GM06990 (cell line): ENCODE measurements around the gene ATXN7L1.

ENCODE experiments used
- DNase-seq: peaks from one replicate; pipeline ENCODE4 v3.0.0-alpha.2; 2011; ENCODE audit not compliant: insufficient read length; ENCODE audit errors: extremely low read depth
- H3K27me3 ChIP-seq: replicated peaks from 2 replicates; pipeline ENCODE4 v1.6.0; 2011; ENCODE audit warnings: low read length; ENCODE audit not compliant: control insufficient read depth, insufficient read depth
- H3K36me3 ChIP-seq: 2 replicates; pipeline ENCODE4 v1.5.1; 2011; ENCODE audit warnings: low read length; ENCODE audit not compliant: control insufficient read depth, insufficient read depth
- H3K4me3 ChIP-seq: replicated peaks from 2 replicates; pipeline ENCODE4 v1.5.1; 2011; ENCODE audit warnings: low read depth, mild to moderate bottlenecking, control low read depth, low read length
- CTCF ChIP-seq: IDR thresholded peaks from 2 replicates; pipeline ENCODE4 v1.5.1; 2011; ENCODE audit warnings: low read length, control low read depth, mild to moderate bottlenecking, inconsistent platforms; ENCODE audit not compliant: insufficient read depth, poor library complexity, severe bottlenecking

ATXN7L1 gene

GRCh38 chr7:105916603-105917002 lies 40.2 kb upstream of the ATXN7L1 start:
- TF ChIP-seq CTCF = no peak
- H3K27me3 ChIP-seq = no peaks in the 10 kb centered on the region; the same call in none of the 2 replicates
- DNase-seq = no peak
- H3K36me3 ChIP-seq = no peaks in the 10 kb centered on the region
- no peak overlapping the region for H3K4me3 ChIP-seq

- no peak for TF ChIP-seq CTCF
- H3K4me3 ChIP-seq = no peak overlapping the region
- no peaks in the 10 kb centered on the region for H3K36me3 ChIP-seq
- no peak for DNase-seq
- no peaks in the 10 kb centered on the region; the same call in none of the 2 replicates for H3K27me3 ChIP-seq
Measured at GRCh38 chr7:105913947-105914346, 37.5 kb upstream of the ATXN7L1 start.

GRCh38 chr7:105911961-105912575 lies 35.7 kb upstream of the ATXN7L1 start:
- H3K36me3 ChIP-seq = no peaks in the 10 kb centered on the region
- no peak for TF ChIP-seq CTCF
- H3K4me3 ChIP-seq = no peak overlapping the region
- no peaks in the 10 kb centered on the region; the same call in none of the 2 replicates for H3K27me3 ChIP-seq
- DNase-seq = no peak

- no peaks in the 10 kb centered on the region for H3K36me3 ChIP-seq
- no peak for TF ChIP-seq CTCF
- H3K4me3 ChIP-seq = no peak overlapping the region
- no peak for DNase-seq
- H3K27me3 ChIP-seq = no peaks in the 10 kb centered on the region; the same call in 1 of the 2 replicates
Measured at GRCh38 chr7:105910172-105910571, 33.8 kb upstream of the ATXN7L1 start.

- Histone ChIP-seq H3K4me3 (no peak overlapping the region), H3K36me3 (no peaks in the 10 kb centered on the region), H3K27me3 (no peaks in the 10 kb centered on the region; the same call in 1 of the 2 replicates)
- TF ChIP-seq CTCF = no peak
- DNase-seq = no peak
Measured at GRCh38 chr7:105909742-105910141, 33.3 kb upstream of the ATXN7L1 start.
